HCT116 (cell line): Measurements from ENCODE around the gene APOA1. TPM values are rescaled to one million over a fixed set of nuclear protein-coding genes. Genes with fewer than 3 reads are reported as not detected.

Experiments used
- ATAC-seq: fragments of 200-7000 bp; cut with Tn5 transposase; 2 replicates; pipeline ENCODE4 v1.9.1; 2020; ENCODE audit warnings: mild to moderate bottlenecking, moderate library complexity
- BruUV-seq: library from RNA; stranded (reverse); fragments of 400-500 nt; replicated peaks from 2 replicates; lab custom pipeline; 2021; lab: Mats Ljungman, UMichigan
- CTCF ChIA-PET: fragments of 300-600 bp; sonication (Branson Sonifier 250); formaldehyde crosslinking; loops from one replicate; lab custom pipeline; 2021; ENCODE audit warnings: antibody characterized with exemption; lab: Charles Lee
- POLR2A ChIA-PET: fragments of 300-600, 350-600 bp; sonication (Branson Sonifier 250); formaldehyde crosslinking; loops from one replicate; lab custom pipeline; 2021; ENCODE audit warnings: antibody characterized with exemption; lab: Charles Lee
- RAD21 ChIA-PET, 2 experiments: fragments of 300-600 bp; sonication (Branson Sonifier 250); formaldehyde crosslinking; loops; one replicate each; lab custom pipeline; 2023; ENCODE audit warnings: low total read pairs in 2 of 2; ENCODE audit not compliant: uncharacterized antibody in 2 of 2, unreplicated experiment in 2 of 2, low non-redundant PET in 1 of 2; lab: Charles Lee
- DNase-seq: peaks from one replicate; pipeline ENCODE4 v3.0.0-alpha.2; 2010; ENCODE audit warnings: low read depth, low spot score
- H2AFZ ChIP-seq: fragments of 200-600 bp; shearing (Covaris generic), sonication (generic); 2 replicates; pipeline ENCODE4 v1.6.1; 2017; ENCODE audit warnings: low read depth, mixed run types, mixed read lengths, antibody characterized with exemption, low read length; ENCODE audit not compliant: poor library complexity, severe bottlenecking
- H3K27ac ChIP-seq: 2 replicates; pipeline ENCODE4 v1.5.1; 2012; ENCODE audit warnings: low read depth, low read length
- H3K27me3 ChIP-seq: fragments of 200-600 bp; sonication (generic); 2 replicates; pipeline ENCODE4 v1.6.1; 2016; ENCODE audit warnings: mixed run types, low read length, mixed read lengths; ENCODE audit not compliant: insufficient read depth
- H3K36me3 ChIP-seq, 2 experiments: fragments of 200-500 bp in 1 of 2; fragments of 200-600 bp in 1 of 2; sonication (Bioruptor generic) in 1 of 2; sonication (generic) in 1 of 2; 2 replicates each; pipeline versions ENCODE4 v1.5.1 to v1.6.1; 2014 to 2016; ENCODE audit warnings: low read length in 2 of 2, inconsistent platforms in 1 of 2, mixed read lengths in 1 of 2, mixed run types in 1 of 2; ENCODE audit not compliant: insufficient read depth in 2 of 2, control insufficient read depth in 1 of 2
- H3K4me1 ChIP-seq, 2 experiments: fragments of 200-600 bp in 1 of 2; sonication (generic) in 1 of 2; 2 replicates each; pipeline versions ENCODE4 v1.5.1 to v1.6.1; 2012 to 2017; ENCODE audit warnings: low read length in 2 of 2, inconsistent platforms in 1 of 2, mild to moderate bottlenecking in 1 of 2, mixed read lengths in 1 of 2, mixed run types in 1 of 2, moderate library complexity in 1 of 2; ENCODE audit not compliant: insufficient read depth in 2 of 2, control insufficient read depth in 1 of 2
- H3K4me2 ChIP-seq: fragments of 200-600 bp; sonication (generic); 2 replicates; pipeline ENCODE4 v1.6.1; 2017; ENCODE audit warnings: mixed run types, low read length, mixed read lengths
- H3K4me3 ChIP-seq, 2 experiments: fragments of 200-600 bp in 1 of 2; sonication (generic) in 1 of 2; replicated peaks in 1 of 2; 2 replicates each; pipeline ENCODE4 v1.5.1; 2011 to 2016; ENCODE audit warnings: low read length in 2 of 2, control low read depth in 1 of 2, low read depth in 1 of 2, mild to moderate bottlenecking in 1 of 2, mixed read lengths in 1 of 2, mixed run types in 1 of 2
- H3K79me2 ChIP-seq: fragments of 200-600 bp; sonication (generic); 2 replicates; pipeline ENCODE4 v1.6.1; 2017; ENCODE audit warnings: mild to moderate bottlenecking, mixed run types, low read length, moderate library complexity, mixed read lengths; ENCODE audit not compliant: insufficient read depth
- H3K9ac ChIP-seq: fragments of 200-600 bp; sonication (generic); 2 replicates; pipeline ENCODE4 v1.6.1; 2016; ENCODE audit warnings: low read length, mixed read lengths
- H3K9me2 ChIP-seq: fragments of 200-600 bp; sonication (generic), shearing (Covaris generic); 2 replicates; pipeline ENCODE4 v1.6.1; 2017; ENCODE audit warnings: mixed run types, mild to moderate bottlenecking, moderate library complexity; ENCODE audit not compliant: insufficient read depth
- H3K9me3 ChIP-seq, 2 experiments: fragments of 200-500 bp in 1 of 2; fragments of 200-600 bp in 1 of 2; sonication (Bioruptor generic) in 1 of 2; sonication (generic) in 1 of 2; 2 replicates each; pipeline ENCODE4 v1.6.1; 2014 to 2017; ENCODE audit warnings: low read length in 2 of 2, mixed read lengths in 2 of 2, inconsistent platforms in 1 of 2, low read depth in 1 of 2, mild to moderate bottlenecking in 1 of 2, mixed run types in 1 of 2, moderate library complexity in 1 of 2; ENCODE audit not compliant: control insufficient read depth in 1 of 2, insufficient read depth in 1 of 2
- H4K20me1 ChIP-seq: fragments of 200-600 bp; sonication (generic), shearing (Covaris generic); 2 replicates; pipeline ENCODE4 v1.6.1; 2017; ENCODE audit warnings: mixed run types, mild to moderate bottlenecking, moderate library complexity; ENCODE audit not compliant: insufficient read depth
- CTCF ChIP-seq, 3 experiments: fragments of 200-600 bp in 1 of 3; sonication (generic) in 1 of 3; IDR thresholded peaks in 2 of 3; conservative IDR thresholded peaks in 1 of 3; 2 replicates each; pipeline ENCODE4 v1.5.1; 2012 to 2017; ENCODE audit warnings: low read depth in 2 of 3, low read length in 2 of 3, antibody characterized with exemption in 1 of 3, borderline replicate concordance in 1 of 3, control low read depth in 1 of 3, mild to moderate bottlenecking in 1 of 3, mixed read lengths in 1 of 3, mixed run types in 1 of 3, moderate library complexity in 1 of 3; ENCODE audit not compliant: insufficient read depth in 1 of 3
- POLR2A ChIP-seq: IDR thresholded peaks from 2 replicates; pipeline ENCODE4 v1.7.0; 2011; ENCODE audit warnings: borderline replicate concordance; ENCODE audit not compliant: insufficient read depth, insufficient read length; ENCODE audit errors: extremely low read depth
- POLR2AphosphoS5 ChIP-seq: IDR thresholded peaks from 2 replicates; pipeline ENCODE4 v1.6.1; 2011; ENCODE audit warnings: mild to moderate bottlenecking, low read depth, low read length, moderate library complexity
- SRF ChIP-seq: IDR thresholded peaks from 2 replicates; pipeline ENCODE4 v1.6.1; 2012; ENCODE audit warnings: low read depth
- intact Hi-C: fragments of 100-400 bp; cut with micrococcal nuclease; formaldehyde crosslinking; loops from 2 replicates; pipeline ENCODE4 v1.10.0; 2022
- total RNA-seq: library from RNA; stranded (reverse); gene quantifications from one replicate; pipeline ENCODE4 v1.2.1, GENCODE V29; 2021; ENCODE audit not compliant: unreplicated experiment

Gene APOA1
- total RNA-seq, 1 experiment from 2014 or later = 2.0 TPM

- ATAC-seq = no peak
- no peak overlapping the region for H3K4me2 ChIP-seq
Measured at GRCh38 chr11:116840224-116840745, 2.9 kb upstream of the APOA1 start.

More at GRCh38 chr11:116840224-116840745, 2.9 kb upstream of the APOA1 start:
- no peaks in the 10 kb centered on the region for H4K20me1 ChIP-seq
- H3K4me1 ChIP-seq = peaks cover 8 to 13% of the 10 kb centered on the region in 2 experiments
- RAD21 ChIA-PET = no interaction called here
- no peaks in the 10 kb centered on the region for H3K9me2 ChIP-seq
- H3K9ac ChIP-seq = no peak overlapping the region
- H3K36me3 ChIP-seq = peaks cover 0 to 4% of the 10 kb centered on the region in 2 experiments; a peak in 1 of 4 replicates
- no TSS peak for BruUV-seq
- H3K27me3 ChIP-seq = no peaks in the 10 kb centered on the region
- POLR2A ChIA-PET = no interaction called here
- DNase-seq = no peak
- no peaks in the 10 kb centered on the region for H3K79me2 ChIP-seq
- intact Hi-C loops = no loop called here
- no peak for TF ChIP-seq POLR2AphosphoS5
- TF ChIP-seq POLR2A = no peak
- no peak for TF ChIP-seq SRF
- TF ChIP-seq CTCF (IDR thresholded peaks at IDR 0.05 in 2 of 3, conservative IDR thresholded peaks at IDR 0.05 in 1 of 3; ENCODE audit: borderline replicate concordance in 1 of 3, insufficient read depth in 1 of 3, low read depth in 2 of 3, low read length in 2 of 3) = 0 out of 6 replicates have a peak, but pooled peaks of 2 of the 3 experiments have one; percentile 9 to 10
- no peak overlapping the region for H2AFZ ChIP-seq
- no peaks in the 10 kb centered on the region for H3K9me3 ChIP-seq
- H3K4me3 ChIP-seq = no peak overlapping the region
- H3K27ac ChIP-seq = no peak overlapping the region
- CTCF ChIA-PET = no interaction called here
